T-cell (primary cell): Measurements from ENCODE around the gene DNAJB8. TPM values are rescaled to one million over a fixed set of nuclear protein-coding genes. Genes with fewer than 3 reads are reported as not detected.
A peak's percentile ranks its signal among the peaks of the same experiment; 100 is the strongest.

Experiments
- ATAC-seq, 4 experiments: fragments of 200-7000 bp in 3 of 4; fragments of 150-1000 bp in 1 of 4; cut with Tn5 transposase; replicated peaks in 1 of 4; 1 replicate in 3 of 4; 2 replicates in 1 of 4; pipeline ENCODE4 v1.10.0; 2021; ENCODE audit warnings: moderate library complexity in 3 of 4, mild to moderate bottlenecking in 2 of 4, moderate number of reproducible peaks in 1 of 4
- CTCF ChIA-PET, 2 donors: fragments of 300-600 bp; sonication (Branson Sonifier 250); formaldehyde crosslinking; loops; one replicate each; lab custom pipeline; 2022; ENCODE audit warnings: antibody characterized with exemption in 2 of 2; lab: Charles Lee
- POLR2A ChIA-PET, 2 donors: fragments of 300-600 bp; sonication (Branson Sonifier 250); formaldehyde crosslinking; loops; one replicate each; lab custom pipeline; 2022; ENCODE audit warnings: antibody characterized with exemption in 2 of 2; lab: Charles Lee
- DNase-seq, 35 experiments: peaks; one replicate each; pipeline versions ENCODE4 v3.0.0 to v3.0.0-alpha.2; 2013 to 2023
- H3K27ac ChIP-seq: one replicate; pipeline ENCODE4 v1.5.1; 2013; ENCODE audit warnings: low read length
- H3K27me3 ChIP-seq, 2 experiments: replicated peaks in 1 of 2; 1 replicate in 1 of 2; 2 replicates in 1 of 2; pipeline versions ENCODE4 v1.6.1 to v1.7.0; 2013; ENCODE audit warnings: low read length in 1 of 2, mixed read lengths in 1 of 2; ENCODE audit not compliant: control insufficient read depth in 2 of 2, insufficient read depth in 2 of 2; ENCODE audit errors: extremely low read depth in 1 of 2
- H3K36me3 ChIP-seq, 2 donors: 1 replicate in 1 of 2; 2 replicates in 1 of 2; pipeline versions ENCODE4 v1.6.1 to v1.7.0; 2013; ENCODE audit warnings: low read length in 1 of 2; ENCODE audit not compliant: control insufficient read depth in 2 of 2, insufficient read depth in 1 of 2; ENCODE audit errors: extremely low read depth in 1 of 2
- H3K4me1 ChIP-seq, 2 experiments: 1 replicate in 1 of 2; 2 replicates in 1 of 2; pipeline versions ENCODE4 v1.6.1 to v1.7.0; 2013; ENCODE audit warnings: low read length in 2 of 2, mixed read lengths in 1 of 2; ENCODE audit not compliant: insufficient read depth in 2 of 2, control insufficient read depth in 1 of 2; ENCODE audit errors: extremely low read depth in 1 of 2
- H3K4me3 ChIP-seq, 2 donors: 1 replicate in 1 of 2; 2 replicates in 1 of 2; pipeline versions ENCODE4 v1.5.1 to v1.7.0; 2013; ENCODE audit warnings: mild to moderate bottlenecking in 2 of 2, low read length in 1 of 2, moderate library complexity in 1 of 2; ENCODE audit not compliant: control insufficient read depth in 1 of 2; ENCODE audit errors: extremely low read depth in 1 of 2
- H3K9me3 ChIP-seq: 2 replicates; pipeline ENCODE4 v1.7.0; 2013
- H3K27ac Mint-ChIP-seq, 2 donors: one replicate each; pipeline ENCODE4 v1.8.0; 2020 to 2021; ENCODE audit warnings: mild to moderate bottlenecking in 2 of 2, mixed read lengths in 2 of 2
- H3K27me3 Mint-ChIP-seq, 2 donors: one replicate each; pipeline ENCODE4 v1.8.0; 2021 to 2022; ENCODE audit warnings: mixed read lengths in 2 of 2
- H3K36me3 Mint-ChIP-seq: one replicate; pipeline ENCODE4 v1.8.0; 2021; ENCODE audit warnings: mixed read lengths
- H3K4me1 Mint-ChIP-seq, 3 donors: one replicate each; pipeline ENCODE4 v1.8.0; 2020 to 2022; ENCODE audit warnings: mixed read lengths in 3 of 3, mild to moderate bottlenecking in 1 of 3
- H3K4me3 Mint-ChIP-seq, 3 donors: one replicate each; pipeline ENCODE4 v1.8.0; 2020 to 2022; ENCODE audit warnings: mild to moderate bottlenecking in 3 of 3, mixed read lengths in 3 of 3, moderate library complexity in 3 of 3
- H3K9me3 Mint-ChIP-seq, 3 donors: one replicate each; pipeline ENCODE4 v1.8.0; 2020 to 2022; ENCODE audit warnings: mixed read lengths in 3 of 3
- WGBS: methylation state at CpG from one replicate; pipeline ENCODE4 v1.1.5; 2013; ENCODE audit warnings: missing lambda C conversion rate; ENCODE audit not compliant: insufficient coverage; 5-methylcytosine and 5-hydroxymethylcytosine counted together
- total RNA-seq, 35 experiments: library from RNA in 6 of 35; stranded (reverse) in 6 of 35; fragments of 120-200 nt in 1 of 35; gene quantifications; one replicate each; pipeline versions ENCODE4 v1.2.1 to v1.2.4 and lab custom pipeline; 2013 to 2026

DNAJB8 gene
- total RNA-seq, 5 donors from 2014 or later (not counting 1 experiment from before 2014, with no cell fraction given), result not detected

DNA sequence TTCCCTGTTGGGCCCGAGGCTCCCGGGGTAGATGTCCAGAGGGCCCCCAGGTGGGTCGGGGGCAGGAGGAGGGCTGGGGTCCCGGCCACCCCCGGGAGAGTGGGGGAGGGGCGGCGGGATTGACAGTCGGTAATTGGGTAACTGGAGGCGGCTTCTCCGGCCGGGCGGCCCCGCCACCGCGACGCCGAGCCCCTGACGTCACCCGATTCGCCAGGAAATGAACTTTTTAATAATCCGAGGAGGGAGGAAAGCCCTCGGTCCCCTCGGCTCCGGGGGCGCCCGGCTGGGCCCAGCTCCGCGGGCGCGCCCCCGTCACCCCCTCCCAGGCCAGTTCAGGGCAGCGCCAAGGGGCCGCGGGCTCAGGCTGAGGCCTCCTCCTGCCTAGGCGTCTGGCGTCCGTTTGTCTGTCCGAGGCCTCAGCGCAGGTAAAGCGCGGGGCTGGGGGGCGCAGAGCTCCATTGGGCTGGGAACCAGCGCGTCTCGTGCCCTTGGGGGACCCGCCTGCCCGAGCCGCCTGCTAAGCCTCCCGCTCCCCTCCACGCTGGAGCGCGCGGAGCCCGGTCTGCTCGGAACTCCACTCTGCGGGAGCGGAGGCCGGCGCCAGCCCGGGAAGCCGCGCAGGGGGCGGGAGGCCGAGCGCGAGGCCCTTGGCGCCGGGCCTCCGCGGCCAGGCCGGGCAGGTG lies 22.4 kb upstream of the DNAJB8 start:
- H3K36me3 Mint-ChIP-seq, result no peaks in the 10 kb centered on the region
- Histone ChIP-seq H3K4me3 (peak overlapping the region; percentile 34 to 64), H3K9me3 (no peaks in the 10 kb centered on the region), H3K4me1 (peaks cover 10 to 75% of the 10 kb centered on the region in 2 experiments), H3K27me3 (peaks cover 0 to 98% of the 10 kb centered on the region in 2 experiments), H3K27ac (no peak overlapping the region), H3K36me3 (no peaks in the 10 kb centered on the region)
- peak overlapping the region; percentile 64 to 85 (median 72) for H3K4me3 Mint-ChIP-seq
- H3K9me3 Mint-ChIP-seq, result no peaks in the 10 kb centered on the region
- WGBS, result 2% methylated on average over 66 of the region's 71 CpGs
- ChIA-PET CTCF (interaction anchor here in 1 of 2 donors (0.5 to 1.0 kb wide), 3 partner anchors 62 to 901 kb away, joined by 3 to 5 read pairs (median 4); no protein-coding TSS in a partner anchor), POLR2A (no interaction called here)
- ATAC-seq (peak in 1 of 4 experiments; percentile 9), DNase-seq (peak in 5 of 35 experiments; percentile 25 to 48 (median 29))
- peaks cover 35 to 49% (median 37%) of the 10 kb centered on the region in 3 donors for H3K4me1 Mint-ChIP-seq
- peaks cover 48 to 74% of the 10 kb centered on the region in 2 donors for H3K27me3 Mint-ChIP-seq
- no peak overlapping the region for H3K27ac Mint-ChIP-seq

DNA sequence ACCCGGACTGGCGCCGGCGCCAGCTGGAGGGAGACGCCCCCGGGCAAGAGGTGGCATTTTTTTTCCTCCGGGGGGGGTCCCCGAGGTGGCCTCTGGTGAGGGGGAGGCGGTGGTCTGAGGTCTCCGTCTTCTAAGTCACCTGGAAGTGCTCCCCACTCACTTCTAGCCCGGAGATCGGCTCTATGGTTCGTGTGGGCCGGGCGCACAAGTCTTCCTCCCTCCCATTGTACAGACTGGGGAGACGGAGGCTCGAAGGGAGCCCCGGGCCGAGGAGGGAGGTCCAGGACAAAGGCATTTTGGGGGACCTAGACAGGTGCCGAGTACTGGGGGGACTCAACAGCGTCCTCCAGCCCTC lies 21.9 kb upstream of the DNAJB8 start:
- peaks cover 10 to 80% of the 10 kb centered on the region in 2 experiments for H3K4me1 ChIP-seq
- Mint-ChIP-seq H3K9me3 (no peaks in the 10 kb centered on the region), H3K27me3 (peaks cover 45 to 74% of the 10 kb centered on the region in 2 donors), H3K4me3 (peak overlapping the region; percentile 64 to 85 (median 72)), H3K27ac (no peak overlapping the region), H3K36me3 (no peaks in the 10 kb centered on the region), H3K4me1 (peaks cover 38 to 52% (median 43%) of the 10 kb centered on the region in 3 donors)
- 6% methylated on average over 3 of the region's 21 CpGs for WGBS
- H3K9me3 ChIP-seq, result no peaks in the 10 kb centered on the region
- ATAC-seq (no peak), DNase-seq (no peak)
- ChIA-PET POLR2A (no interaction called here), CTCF (interaction anchor here in 1 of 2 donors (0.6 kb wide), 1 partner anchor 900 kb away, joined by 3 read pairs; no protein-coding TSS in a partner anchor)
- H3K4me3 ChIP-seq, result peak overlapping the region; percentile 31 to 64
- peaks cover 0 to 98% of the 10 kb centered on the region in 2 experiments for H3K27me3 ChIP-seq
- H3K36me3 ChIP-seq, result no peaks in the 10 kb centered on the region
- no peak overlapping the region for H3K27ac ChIP-seq

DNA sequence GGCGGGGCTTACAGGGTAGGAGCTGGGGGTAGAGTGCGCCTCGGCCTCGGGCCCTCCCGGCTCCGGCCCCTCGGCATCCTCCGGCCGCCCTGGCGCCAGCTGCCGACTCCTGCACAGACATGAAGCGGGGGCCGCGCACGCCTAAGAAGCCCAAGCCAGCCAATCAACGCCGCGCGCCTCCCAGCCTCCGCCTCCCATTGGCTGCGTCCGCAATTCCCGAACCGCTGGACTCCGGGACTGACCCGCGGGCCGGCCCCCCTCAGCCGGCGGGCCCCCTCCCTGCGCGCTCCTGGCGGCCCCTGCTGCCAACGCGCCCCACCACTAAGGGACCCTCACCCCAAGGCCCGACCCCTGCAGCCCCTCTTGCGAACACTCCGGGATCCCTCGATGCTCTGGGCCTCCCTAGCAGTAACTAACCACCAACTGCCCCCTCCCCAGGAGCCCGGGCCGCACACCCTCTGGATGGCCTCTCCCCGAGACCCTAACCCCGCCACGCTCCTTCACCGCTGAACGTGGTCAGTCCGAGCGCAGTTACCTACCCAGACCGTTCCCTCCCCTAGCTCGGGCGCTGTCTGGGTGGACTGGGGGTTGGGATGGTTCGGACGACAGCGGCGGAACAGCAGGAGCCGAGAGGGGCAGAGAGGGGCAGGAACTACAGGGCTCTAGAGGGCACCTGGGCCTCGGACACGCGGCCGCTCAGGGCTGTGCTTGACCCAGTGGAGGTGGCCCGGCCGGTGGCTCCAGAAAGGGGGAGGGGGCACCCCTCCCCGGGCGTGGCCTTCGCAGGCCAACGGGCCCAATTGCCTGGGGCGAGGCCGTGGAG lies 21.3 kb upstream of the DNAJB8 start:
- Histone ChIP-seq H3K36me3 (no peaks in the 10 kb centered on the region), H3K27ac (no peak overlapping the region), H3K27me3 (peaks cover 0 to 98% of the 10 kb centered on the region in 2 experiments), H3K9me3 (no peaks in the 10 kb centered on the region), H3K4me3 (peak overlapping the region; percentile 34 to 64), H3K4me1 (peaks cover 10 to 81% of the 10 kb centered on the region in 2 experiments)
- Mint-ChIP-seq H3K27ac (no peak overlapping the region), H3K27me3 (peaks cover 44 to 76% of the 10 kb centered on the region in 2 donors), H3K36me3 (no peaks in the 10 kb centered on the region), H3K4me3 (peak overlapping the region; percentile 50 to 85 (median 81)), H3K9me3 (no peaks in the 10 kb centered on the region), H3K4me1 (peaks cover 43 to 55% (median 48%) of the 10 kb centered on the region in 3 donors)
- ChIA-PET POLR2A (no interaction called here), CTCF (interaction anchor here in 1 of 2 donors (0.6 kb wide), 1 partner anchor 899 kb away, joined by 3 read pairs; no protein-coding TSS in a partner anchor)
- ATAC-seq (peak; percentile 15 to 31 (median 18)), DNase-seq (peak in 2 of 35 experiments; percentile 20 to 34)
- WGBS, result 2% methylated on average over 55 of the region's 68 CpGs

DNA sequence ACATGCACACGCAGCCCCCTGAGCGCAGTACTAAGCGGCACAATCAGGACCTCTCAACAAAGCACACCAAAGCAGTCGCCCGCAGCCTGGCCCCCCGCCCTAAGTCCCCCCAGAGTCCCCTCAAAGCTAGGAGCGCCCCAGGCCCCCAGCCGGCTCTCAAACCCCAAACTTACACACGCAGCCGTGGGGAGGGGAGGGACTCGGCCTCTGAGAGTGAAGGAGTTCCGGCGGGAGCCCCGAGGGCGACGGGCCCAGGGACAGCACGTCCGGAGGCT lies 20.8 kb upstream of the DNAJB8 start:
- ATAC-seq (peak; percentile 9 to 25 (median 17)), DNase-seq (no peak)
- peak overlapping the region; percentile 34 to 62 for H3K4me3 ChIP-seq
- H3K27me3 ChIP-seq, result peaks cover 0 to 99% of the 10 kb centered on the region in 2 experiments
- ChIA-PET POLR2A (no interaction called here), CTCF (no interaction called here)
- WGBS, result 0% methylated on average over 8 of the region's 18 CpGs
- H3K9me3 ChIP-seq, result no peaks in the 10 kb centered on the region
- no peak overlapping the region for H3K27ac Mint-ChIP-seq
- H3K36me3 ChIP-seq, result no peaks in the 10 kb centered on the region
- peaks cover 48 to 80% of the 10 kb centered on the region in 2 donors for H3K27me3 Mint-ChIP-seq
- H3K9me3 Mint-ChIP-seq, result no peaks in the 10 kb centered on the region
- peaks cover 10 to 80% of the 10 kb centered on the region in 2 experiments for H3K4me1 ChIP-seq
- H3K4me3 Mint-ChIP-seq, result peak overlapping the region; percentile 77 to 85 (median 81)
- no peak overlapping the region for H3K27ac ChIP-seq
- H3K4me1 Mint-ChIP-seq, result peaks cover 46 to 58% (median 53%) of the 10 kb centered on the region in 3 donors
- no peaks in the 10 kb centered on the region for H3K36me3 Mint-ChIP-seq

DNA sequence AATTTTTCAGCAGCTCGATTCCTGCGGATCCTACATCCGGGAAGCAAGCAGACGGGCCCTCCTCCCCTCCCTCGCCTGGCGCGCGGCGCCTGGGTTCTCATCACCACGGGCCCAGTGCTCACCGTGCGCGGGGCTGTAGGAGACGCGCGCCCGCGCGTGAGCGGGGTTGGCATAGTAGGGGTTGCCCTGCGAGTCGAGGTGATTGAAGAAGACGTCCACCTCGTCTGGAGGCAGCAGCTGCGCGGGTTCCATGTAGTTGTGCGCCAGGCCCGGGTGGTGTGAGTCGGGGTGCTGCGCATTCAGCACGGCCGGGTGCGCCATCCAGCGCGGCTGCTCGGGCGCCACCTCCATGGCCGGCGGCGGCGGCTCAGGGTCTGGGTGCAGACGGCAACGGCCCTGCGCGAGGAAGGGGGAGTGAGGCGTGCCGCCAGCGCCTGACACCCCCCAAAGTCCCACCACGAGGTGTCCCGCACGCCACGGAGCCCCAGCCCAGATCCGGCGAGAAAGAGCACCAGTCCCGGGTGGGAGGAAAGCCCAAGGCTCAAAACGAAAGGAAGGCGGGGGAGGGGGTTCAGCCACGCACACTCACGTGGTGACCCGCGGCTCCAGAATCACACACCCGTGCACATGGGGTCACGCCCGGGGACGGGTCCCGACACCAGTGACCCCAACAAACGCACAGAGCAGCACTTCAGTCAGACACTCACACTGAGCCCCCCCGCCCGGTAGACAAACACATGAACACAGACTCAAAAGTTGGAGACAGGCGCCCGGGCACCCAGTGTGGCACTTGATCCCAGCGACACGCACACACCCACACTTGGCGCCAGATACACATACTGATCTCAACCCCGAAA lies 20.2 kb upstream of the DNAJB8 start:
- ChIA-PET POLR2A (no interaction called here), CTCF (no interaction called here)
- Histone ChIP-seq H3K4me1 (peaks cover 10 to 75% of the 10 kb centered on the region in 2 experiments), H3K4me3 (peak overlapping the region; percentile 34 to 62), H3K9me3 (no peaks in the 10 kb centered on the region), H3K27ac (no peak overlapping the region), H3K27me3 (peaks cover 0 to 97% of the 10 kb centered on the region in 2 experiments), H3K36me3 (no peaks in the 10 kb centered on the region)
- DNase-seq (peak in 2 of 35 experiments; percentile 24 to 31), ATAC-seq (peak in 3 of 4 experiments; percentile 12 to 28 (median 18))
- Mint-ChIP-seq H3K36me3 (no peaks in the 10 kb centered on the region), H3K9me3 (no peaks in the 10 kb centered on the region), H3K4me3 (peak overlapping the region; percentile 77 to 85 (median 81)), H3K4me1 (peaks cover 43 to 57% (median 54%) of the 10 kb centered on the region in 3 donors), H3K27me3 (peaks cover 51 to 82% of the 10 kb centered on the region in 2 donors), H3K27ac (no peak overlapping the region)
- 3% methylated on average over 53 of the region's 75 CpGs for WGBS
